NB4 (cell line): ENCODE data around the gene ZNF407.

ENCODE experiments used
- CTCF ChIP-seq: IDR thresholded peaks from one replicate; pipeline ENCODE4 v1.5.1; 2012; ENCODE audit warnings: low read depth, low read length
- MAX ChIP-seq: IDR thresholded peaks from 2 replicates; pipeline ENCODE4 v1.6.1; 2011; ENCODE audit warnings: low read depth, low read length
- MYC ChIP-seq: IDR thresholded peaks from 2 replicates; pipeline ENCODE4 v1.6.1; 2011; ENCODE audit warnings: low read depth, low read length
- POLR2A ChIP-seq: IDR thresholded peaks from 2 replicates; pipeline ENCODE4 v1.6.1; 2011; ENCODE audit warnings: mild to moderate bottlenecking; ENCODE audit not compliant: insufficient read length; ENCODE audit errors: extremely low read depth

GRCh38 chr18:75081486-75081885 is 483.8 kb downstream of the ZNF407 start:
- no peak for TF ChIP-seq CTCF
- no peak for TF ChIP-seq MAX
- TF ChIP-seq POLR2A: no peak
- TF ChIP-seq MYC: no peak
